Fibroblast of lung (primary cell): ENCODE data around the gene MTARC1.

Experiments
- EZH2 ChIP-seq: IDR thresholded peaks from 2 replicates; pipeline ENCODE4 v1.5.1; 2012; ENCODE audit warnings: low read length, control low read depth, mild to moderate bottlenecking; ENCODE audit errors: missing control alignments
- TF ChIP-seq, protein P1 (sequence below), 2 donors: IDR thresholded peaks in 1 of 2; conservative IDR thresholded peaks in 1 of 2; 1 replicate in 1 of 2; 2 replicates in 1 of 2; pipeline ENCODE4 v1.5.1; 2011 to 2012; ENCODE audit warnings: low read length in 2 of 2, control low read depth in 1 of 2, inconsistent platforms in 1 of 2, low read depth in 1 of 2, mild to moderate bottlenecking in 1 of 2

DNA sequence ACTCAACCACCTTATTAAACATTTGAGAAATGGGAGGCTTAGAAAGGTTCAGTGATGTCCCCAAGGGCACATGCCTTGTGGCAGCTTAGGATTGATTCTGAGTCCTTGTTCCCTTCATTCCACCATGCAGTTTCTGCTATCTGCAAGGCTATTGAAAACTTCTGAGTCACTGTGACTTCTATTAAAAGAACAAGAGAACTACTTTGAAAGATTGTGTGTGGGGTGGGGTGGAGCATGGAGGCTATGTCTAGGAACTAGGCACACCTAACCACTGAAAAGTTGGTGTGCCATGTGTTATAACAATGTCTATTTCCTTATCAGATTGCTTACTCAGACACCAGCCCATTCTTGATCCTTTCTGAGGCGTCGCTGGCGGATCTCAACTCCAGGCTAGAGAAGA, 10.8 kb downstream of the MTARC1 start:
- no peak for TF ChIP-seq EZH2
- TF ChIP-seq, protein P1, sequence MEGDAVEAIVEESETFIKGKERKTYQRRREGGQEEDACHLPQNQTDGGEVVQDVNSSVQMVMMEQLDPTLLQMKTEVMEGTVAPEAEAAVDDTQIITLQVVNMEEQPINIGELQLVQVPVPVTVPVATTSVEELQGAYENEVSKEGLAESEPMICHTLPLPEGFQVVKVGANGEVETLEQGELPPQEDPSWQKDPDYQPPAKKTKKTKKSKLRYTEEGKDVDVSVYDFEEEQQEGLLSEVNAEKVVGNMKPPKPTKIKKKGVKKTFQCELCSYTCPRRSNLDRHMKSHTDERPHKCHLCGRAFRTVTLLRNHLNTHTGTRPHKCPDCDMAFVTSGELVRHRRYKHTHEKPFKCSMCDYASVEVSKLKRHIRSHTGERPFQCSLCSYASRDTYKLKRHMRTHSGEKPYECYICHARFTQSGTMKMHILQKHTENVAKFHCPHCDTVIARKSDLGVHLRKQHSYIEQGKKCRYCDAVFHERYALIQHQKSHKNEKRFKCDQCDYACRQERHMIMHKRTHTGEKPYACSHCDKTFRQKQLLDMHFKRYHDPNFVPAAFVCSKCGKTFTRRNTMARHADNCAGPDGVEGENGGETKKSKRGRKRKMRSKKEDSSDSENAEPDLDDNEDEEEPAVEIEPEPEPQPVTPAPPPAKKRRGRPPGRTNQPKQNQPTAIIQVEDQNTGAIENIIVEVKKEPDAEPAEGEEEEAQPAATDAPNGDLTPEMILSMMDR (conservative IDR thresholded peaks at IDR 0.05 in 1 of 2, IDR thresholded peaks at IDR 0.05 in 1 of 2; ENCODE audit: low read depth in 1 of 2, low read length in 2 of 2), result no peak
